ENCODE measurements around the gene CEACAM16.

CEACAM16 gene

GRCh38 chr19:44725251-44725650 is 26.3 kb downstream of the CEACAM16 start:
- H3K27me3 ChIP-seq (ENCODE audit: insufficient read depth, poor library complexity, severe bottlenecking), result no peaks in the 10 kb centered on the region
- H3K27ac ChIP-seq (replicated peaks), result no peak overlapping the region
- DNase-seq (ENCODE audit: low read depth in 1 of 2, low spot score in 1 of 2), result no peak
- no peak overlapping the region for H3K4me3 ChIP-seq (replicated peaks; ENCODE audit: insufficient read depth, low read length)
- TF ChIP-seq REST (IDR thresholded peaks at IDR 0.05; ENCODE audit: insufficient replicate concordance, low read depth), result no peak
- no peak for TF ChIP-seq GABPA (IDR thresholded peaks at IDR 0.05; ENCODE audit: low read depth)
- no peak for TF ChIP-seq CTCF (IDR thresholded peaks at IDR 0.05; ENCODE audit: insufficient read depth, low read length)
- no peak for TF ChIP-seq POLR2AphosphoS5 (IDR thresholded peaks at IDR 0.05; ENCODE audit: low read depth)
- no peak for TF ChIP-seq SPI1 (IDR thresholded peaks at IDR 0.05; ENCODE audit: borderline replicate concordance, low read depth)

- no peak for DNase-seq (ENCODE audit: low read depth in 1 of 2, low spot score in 1 of 2)
- Histone ChIP-seq H3K4me3 (replicated peaks; ENCODE audit: insufficient read depth, low read length) (no peak overlapping the region), H3K27me3 (ENCODE audit: insufficient read depth, poor library complexity, severe bottlenecking) (no peaks in the 10 kb centered on the region), H3K27ac (replicated peaks) (no peak overlapping the region)
- TF ChIP-seq CTCF (IDR thresholded peaks at IDR 0.05; ENCODE audit: insufficient read depth, low read length), result no peak
Measured at GRCh38 chr19:44725684-44726083, 26.7 kb downstream of the CEACAM16 start.

GRCh38 chr19:44726465-44726864 is 27.5 kb downstream of the CEACAM16 start:
- peak in 1 of 2 experiments; percentile 27 for DNase-seq (ENCODE audit: low read depth in 1 of 2, low spot score in 1 of 2)
- Histone ChIP-seq H3K27me3 (ENCODE audit: insufficient read depth, poor library complexity, severe bottlenecking) (no peaks in the 10 kb centered on the region), H3K27ac (replicated peaks) (no peak overlapping the region), H3K4me3 (replicated peaks; ENCODE audit: insufficient read depth, low read length) (no peak overlapping the region)
- TF ChIP-seq POLR2AphosphoS5 (IDR thresholded peaks at IDR 0.05; ENCODE audit: low read depth) (no peak), GABPA (IDR thresholded peaks at IDR 0.05; ENCODE audit: low read depth) (no peak), REST (IDR thresholded peaks at IDR 0.05; ENCODE audit: insufficient replicate concordance, low read depth) (no peak), SPI1 (IDR thresholded peaks at IDR 0.05; ENCODE audit: borderline replicate concordance, low read depth) (no peak), CTCF (IDR thresholded peaks at IDR 0.05; ENCODE audit: insufficient read depth, low read length) (no peak)

- no peak for DNase-seq (ENCODE audit: low read depth in 1 of 2, low spot score in 1 of 2)
- no peaks in the 10 kb centered on the region for H3K27me3 ChIP-seq (ENCODE audit: insufficient read depth, poor library complexity, severe bottlenecking)
- no peak overlapping the region for H3K4me3 ChIP-seq (replicated peaks; ENCODE audit: insufficient read depth, low read length)
- H3K27ac ChIP-seq (replicated peaks), result no peak overlapping the region
- TF ChIP-seq CTCF (IDR thresholded peaks at IDR 0.05; ENCODE audit: insufficient read depth, low read length) (no peak), POLR2AphosphoS5 (IDR thresholded peaks at IDR 0.05; ENCODE audit: low read depth) (no peak), SPI1 (IDR thresholded peaks at IDR 0.05; ENCODE audit: borderline replicate concordance, low read depth) (no peak), GABPA (IDR thresholded peaks at IDR 0.05; ENCODE audit: low read depth) (no peak), REST (IDR thresholded peaks at IDR 0.05; ENCODE audit: insufficient replicate concordance, low read depth) (no peak)
Measured at GRCh38 chr19:44728178-44728577, 29.2 kb downstream of the CEACAM16 start.
